Hepatocyte (in vitro differentiated cells): ENCODE measurements around the gene CENPE.

Experiments used
- EZH2 ChIP-seq: fragments of 200-600 bp; sonication (generic); IDR thresholded peaks from 2 replicates; pipeline ENCODE4 v1.6.1; 2016; ENCODE audit warnings: antibody characterized with exemption, mild to moderate bottlenecking, borderline replicate concordance
- EZH2phosphoT487 ChIP-seq: fragments of 200-600 bp; sonication (generic); IDR thresholded peaks from one replicate; pipeline ENCODE4 v1.6.1; 2018; ENCODE audit warnings: antibody characterized with exemption, mild to moderate bottlenecking, low read depth, moderate library complexity; ENCODE audit not compliant: unreplicated experiment, severe bottlenecking
- TF ChIP-seq, protein P1 (sequence below): fragments of 200-600 bp; sonication (generic); IDR thresholded peaks from 2 replicates; pipeline ENCODE4 v1.5.1; 2016; ENCODE audit warnings: antibody characterized with exemption, mild to moderate bottlenecking; ENCODE audit not compliant: poor library complexity

DNA sequence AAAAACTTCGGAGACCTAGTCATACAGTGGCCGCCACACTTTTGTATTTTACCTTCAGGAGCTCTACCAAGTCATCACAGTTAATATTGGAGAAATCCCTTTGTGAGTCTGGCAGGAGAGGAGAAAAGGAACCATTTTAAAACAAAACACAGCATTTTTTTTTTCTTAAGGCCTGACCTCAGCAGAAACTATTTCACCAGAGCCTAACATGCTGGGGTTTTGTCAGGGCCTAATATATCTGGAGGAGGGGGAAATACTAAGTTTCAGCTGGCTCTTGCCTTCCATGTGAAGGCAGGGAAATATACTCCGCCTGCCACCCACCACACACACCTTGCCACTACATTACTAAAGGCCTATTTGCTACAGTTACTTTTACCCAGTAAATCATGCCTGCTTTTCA is 72.0 kb downstream of the CENPE start:
- TF ChIP-seq, protein P1, sequence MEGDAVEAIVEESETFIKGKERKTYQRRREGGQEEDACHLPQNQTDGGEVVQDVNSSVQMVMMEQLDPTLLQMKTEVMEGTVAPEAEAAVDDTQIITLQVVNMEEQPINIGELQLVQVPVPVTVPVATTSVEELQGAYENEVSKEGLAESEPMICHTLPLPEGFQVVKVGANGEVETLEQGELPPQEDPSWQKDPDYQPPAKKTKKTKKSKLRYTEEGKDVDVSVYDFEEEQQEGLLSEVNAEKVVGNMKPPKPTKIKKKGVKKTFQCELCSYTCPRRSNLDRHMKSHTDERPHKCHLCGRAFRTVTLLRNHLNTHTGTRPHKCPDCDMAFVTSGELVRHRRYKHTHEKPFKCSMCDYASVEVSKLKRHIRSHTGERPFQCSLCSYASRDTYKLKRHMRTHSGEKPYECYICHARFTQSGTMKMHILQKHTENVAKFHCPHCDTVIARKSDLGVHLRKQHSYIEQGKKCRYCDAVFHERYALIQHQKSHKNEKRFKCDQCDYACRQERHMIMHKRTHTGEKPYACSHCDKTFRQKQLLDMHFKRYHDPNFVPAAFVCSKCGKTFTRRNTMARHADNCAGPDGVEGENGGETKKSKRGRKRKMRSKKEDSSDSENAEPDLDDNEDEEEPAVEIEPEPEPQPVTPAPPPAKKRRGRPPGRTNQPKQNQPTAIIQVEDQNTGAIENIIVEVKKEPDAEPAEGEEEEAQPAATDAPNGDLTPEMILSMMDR: no peak
- no peak for TF ChIP-seq EZH2phosphoT487
- TF ChIP-seq EZH2: no peak
